Neural progenitor cell (in vitro differentiated cells): ENCODE data around the gene THOC5. TPM values are rescaled to one million over a fixed set of nuclear protein-coding genes. Genes with fewer than 3 reads are reported as not detected.

ENCODE experiments used
- DNase-seq: peaks from one replicate; pipeline ENCODE4 v3.0.0-alpha.2; 2016; ENCODE audit warnings: low spot score
- H2AFZ ChIP-seq: fragments of 200-600 bp; sonication (generic); replicated peaks from 2 replicates; pipeline ENCODE4 v1.6.1; 2016; ENCODE audit warnings: antibody characterized with exemption
- H3F3A ChIP-seq: fragments of 200-600 bp; sonication (generic); 2 replicates; pipeline ENCODE4 v1.6.1; 2016; ENCODE audit warnings: antibody characterized with exemption, low read depth
- H3K27ac ChIP-seq: fragments of 200-600 bp; sonication (generic); 2 replicates; pipeline ENCODE4 v1.5.1; 2016; ENCODE audit warnings: mild to moderate bottlenecking
- H3K27me3 ChIP-seq: fragments of 200-600 bp; sonication (generic); 2 replicates; pipeline ENCODE4 v1.6.1; 2016; ENCODE audit warnings: mild to moderate bottlenecking, moderate library complexity
- H3K36me3 ChIP-seq: fragments of 200-600 bp; sonication (generic); 2 replicates; pipeline ENCODE4 v1.5.1; 2016
- H3K4me1 ChIP-seq: fragments of 200-600 bp; sonication (generic); 2 replicates; pipeline ENCODE4 v1.6.1; 2016; ENCODE audit warnings: mixed run types
- H3K4me2 ChIP-seq: fragments of 200-600 bp; sonication (generic); 2 replicates; pipeline ENCODE4 v1.6.1; 2016
- H3K4me3 ChIP-seq: fragments of 200-600 bp; sonication (generic); 2 replicates; pipeline ENCODE4 v1.5.1; 2016
- H3K79me2 ChIP-seq: fragments of 200-600 bp; sonication (generic); 2 replicates; pipeline ENCODE4 v1.6.1; 2016; ENCODE audit warnings: low read depth
- H3K9ac ChIP-seq: fragments of 200-600 bp; sonication (generic); 2 replicates; pipeline ENCODE4 v1.6.1; 2016
- H3K9me3 ChIP-seq: fragments of 200-600 bp; sonication (generic); 2 replicates; pipeline ENCODE4 v1.5.1; 2016; ENCODE audit warnings: low read depth
- H4K20me1 ChIP-seq: fragments of 200-600 bp; sonication (generic); 2 replicates; pipeline ENCODE4 v1.6.1; 2016; ENCODE audit warnings: low read depth
- H3K27ac Mint-ChIP-seq: 3 replicates; pipeline ENCODE4 v1.8.0; 2021; ENCODE audit warnings: mixed read lengths
- H3K27me3 Mint-ChIP-seq: 2 replicates; pipeline ENCODE4 v1.8.0; 2022; ENCODE audit warnings: low read depth, mild to moderate bottlenecking, inconsistent platforms, moderate library complexity, mixed read lengths; ENCODE audit not compliant: insufficient read depth
- H3K36me3 Mint-ChIP-seq: 3 replicates; pipeline ENCODE4 v1.8.0; 2021; ENCODE audit warnings: mixed read lengths
- H3K4me1 Mint-ChIP-seq: 3 replicates; pipeline ENCODE4 v1.8.0; 2021; ENCODE audit warnings: mixed read lengths
- H3K4me3 Mint-ChIP-seq: 3 replicates; pipeline ENCODE4 v1.8.0; 2021; ENCODE audit warnings: mild to moderate bottlenecking, moderate library complexity, mixed read lengths
- H3K9me3 Mint-ChIP-seq: 3 replicates; pipeline ENCODE4 v1.8.0; 2020; ENCODE audit warnings: mixed read lengths
- CTCF ChIP-seq: fragments of 200-600 bp; sonication (generic); IDR thresholded peaks from 2 replicates; pipeline ENCODE4 v1.5.1; 2017; ENCODE audit warnings: antibody characterized with exemption, mild to moderate bottlenecking
- EZH2 ChIP-seq: fragments of 200-600 bp; sonication (generic); IDR thresholded peaks from 2 replicates; pipeline ENCODE4 v1.6.1; 2017; ENCODE audit warnings: antibody characterized with exemption, mild to moderate bottlenecking, moderate library complexity
- EZH2phosphoT487 ChIP-seq: fragments of 200-600 bp; sonication (generic); IDR thresholded peaks from 2 replicates; pipeline ENCODE4 v1.6.1; 2017; ENCODE audit warnings: antibody characterized with exemption
- total RNA-seq: library from RNA; depleted of rRNA; stranded (reverse); fragments of >200 nt; gene quantifications from 2 replicates; pipeline ENCODE4 v1.2.3, GENCODE V29; 2015; ENCODE audit warnings: low replicate concordance

Gene THOC5
- total RNA-seq, 1 donor from 2014 or later: 42.9 TPM

- Histone ChIP-seq H3K79me2 (no peaks in the 10 kb centered on the region), H3F3A (peaks cover 17% of the 10 kb centered on the region), H4K20me1 (peaks cover 47% of the 10 kb centered on the region), H3K4me1 (peaks cover 17% of the 10 kb centered on the region), H2AFZ (no peak overlapping the region), H3K36me3 (no peaks in the 10 kb centered on the region), H3K9me3 (no peaks in the 10 kb centered on the region), H3K4me3 (no peak overlapping the region), H3K9ac (no peak overlapping the region), H3K27me3 (peaks cover 76% of the 10 kb centered on the region), H3K4me2 (no peak overlapping the region), H3K27ac (no peak overlapping the region)
- Mint-ChIP-seq H3K27ac (no peak overlapping the region), H3K36me3 (no peaks in the 10 kb centered on the region), H3K27me3 (peaks cover 37% of the 10 kb centered on the region), H3K4me3 (no peak overlapping the region), H3K9me3 (no peaks in the 10 kb centered on the region), H3K4me1 (peaks cover 17% of the 10 kb centered on the region)
- DNase-seq: peak; percentile 59
- TF ChIP-seq EZH2phosphoT487: no peak
- TF ChIP-seq CTCF: no peak
- TF ChIP-seq EZH2: no peak
Measured at GRCh38 chr22:29476116-29476515, 77.4 kb downstream of the THOC5 start.

GRCh38 chr22:29475550-29475949, 78.0 kb downstream of the THOC5 start:
- Histone ChIP-seq H3K9me3 (no peaks in the 10 kb centered on the region), H3F3A (peaks cover 13% of the 10 kb centered on the region), H3K9ac (no peak overlapping the region), H3K4me3 (no peak overlapping the region), H3K4me1 (peaks cover 13% of the 10 kb centered on the region), H3K79me2 (no peaks in the 10 kb centered on the region), H3K4me2 (no peak overlapping the region), H3K36me3 (no peaks in the 10 kb centered on the region), H4K20me1 (peaks cover 46% of the 10 kb centered on the region), H2AFZ (no peak overlapping the region), H3K27ac (no peak overlapping the region), H3K27me3 (peaks cover 76% of the 10 kb centered on the region)
- Mint-ChIP-seq H3K36me3 (no peaks in the 10 kb centered on the region), H3K27me3 (peaks cover 36% of the 10 kb centered on the region), H3K27ac (no peak overlapping the region), H3K4me1 (peaks cover 17% of the 10 kb centered on the region), H3K4me3 (no peak overlapping the region), H3K9me3 (no peaks in the 10 kb centered on the region)
- no peak for DNase-seq
- TF ChIP-seq EZH2 (no peak), EZH2phosphoT487 (no peak), CTCF (no peak)

- Histone ChIP-seq H3K27ac (no peak overlapping the region), H3K27me3 (peaks cover 74% of the 10 kb centered on the region), H3K9ac (no peak overlapping the region), H3K4me1 (peaks cover 8% of the 10 kb centered on the region), H3F3A (peaks cover 9% of the 10 kb centered on the region), H4K20me1 (peaks cover 22% of the 10 kb centered on the region), H2AFZ (no peak overlapping the region), H3K4me2 (no peak overlapping the region), H3K79me2 (no peaks in the 10 kb centered on the region), H3K4me3 (no peak overlapping the region), H3K36me3 (no peaks in the 10 kb centered on the region), H3K9me3 (no peaks in the 10 kb centered on the region)
- Mint-ChIP-seq H3K4me1 (peaks cover 5% of the 10 kb centered on the region), H3K27me3 (peaks cover 24% of the 10 kb centered on the region), H3K9me3 (no peaks in the 10 kb centered on the region), H3K27ac (no peak overlapping the region), H3K4me3 (no peak overlapping the region), H3K36me3 (no peaks in the 10 kb centered on the region)
- no peak for DNase-seq
- TF ChIP-seq EZH2 (no peak), CTCF (no peak), EZH2phosphoT487 (no peak)
Measured at GRCh38 chr22:29473001-29473400, 80.6 kb downstream of the THOC5 start.
